DMS114 treated with DMSO at 0.1 percent for 48 hours (cell line): ENCODE measurements around the gene HOXA11.

Experiments
- DNase-seq: peaks from one replicate; lab custom pipeline; 2025; ENCODE audit not compliant: unreplicated experiment; lab: John Stamatoyannopoulos, UW

The HOXA11 gene

GRCh38 chr7:27181795-27182275, 3.2 kb downstream of the HOXA11 start:
- no peak for DNase-seq

- no peak for DNase-seq
Observed at GRCh38 chr7:27180431-27181420, 4.3 kb downstream of the HOXA11 start.

GRCh38 chr7:27179503-27180430, 5.3 kb downstream of the HOXA11 start:
- DNase-seq, result no peak

- DNase-seq, result no peak
Observed at GRCh38 chr7:27179030-27179429, 6.0 kb downstream of the HOXA11 start.

GRCh38 chr7:27178366-27178765, 6.7 kb downstream of the HOXA11 start:
- no peak for DNase-seq

- no peak for DNase-seq
Observed at GRCh38 chr7:27177795-27178320, 7.2 kb downstream of the HOXA11 start.

GRCh38 chr7:27176962-27177794, 7.9 kb downstream of the HOXA11 start:
- no peak for DNase-seq

- DNase-seq, result no peak
Observed at GRCh38 chr7:27176524-27176845, 8.5 kb downstream of the HOXA11 start.

- DNase-seq, result no peak
Observed at GRCh38 chr7:27175626-27176523, 9.2 kb downstream of the HOXA11 start.

- no peak for DNase-seq
Observed at GRCh38 chr7:27174874-27175625, 10.0 kb downstream of the HOXA11 start.

- DNase-seq, result no peak
Observed at GRCh38 chr7:27173956-27174873, 10.8 kb downstream of the HOXA11 start, which contains the start of gene HOXA10. TSS of gene HOXA10 (minus strand) at chr7:27174320. CDS start at chr7:27174306, 14 bp downstream.

GRCh38 chr7:27173511-27173955, 11.5 kb downstream of the HOXA11 start:
- no peak for DNase-seq

GRCh38 chr7:27172823-27173510, 12.1 kb downstream of the HOXA11 start:
- DNase-seq, result no peak

- DNase-seq, result no peak
Observed at GRCh38 chr7:27172315-27172774, 12.7 kb downstream of the HOXA11 start.

GRCh38 chr7:27171637-27172314, 13.3 kb downstream of the HOXA11 start:
- no peak for DNase-seq

- DNase-seq, result no peak
Observed at GRCh38 chr7:27171325-27171636, 13.8 kb downstream of the HOXA11 start.
